ENCODE data around the gene NEUROD1.

NEUROD1 gene

DNA sequence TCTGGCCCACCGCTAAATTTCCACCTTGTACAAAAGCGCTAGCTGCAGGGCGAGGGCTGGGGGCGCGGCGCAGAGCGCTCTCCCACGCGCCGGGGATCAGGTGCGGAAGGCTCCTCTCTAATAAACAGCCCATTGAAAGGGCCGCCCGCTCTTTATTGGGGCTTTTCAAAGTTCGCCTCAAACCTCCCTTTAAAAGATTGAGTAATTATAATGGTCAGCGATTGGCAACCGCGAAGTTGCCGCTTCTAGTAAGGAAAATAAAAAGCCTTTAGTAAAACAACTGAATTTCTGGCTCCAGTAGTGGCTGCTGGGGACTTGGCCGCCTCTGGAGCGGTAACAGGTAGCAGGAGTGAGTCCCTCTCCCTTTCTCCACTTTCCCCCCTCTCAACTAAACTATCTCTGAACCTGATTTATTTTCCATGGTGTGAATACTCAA, 755 bp downstream of the NEUROD1 start:
- DNase-seq: no peak

DNA sequence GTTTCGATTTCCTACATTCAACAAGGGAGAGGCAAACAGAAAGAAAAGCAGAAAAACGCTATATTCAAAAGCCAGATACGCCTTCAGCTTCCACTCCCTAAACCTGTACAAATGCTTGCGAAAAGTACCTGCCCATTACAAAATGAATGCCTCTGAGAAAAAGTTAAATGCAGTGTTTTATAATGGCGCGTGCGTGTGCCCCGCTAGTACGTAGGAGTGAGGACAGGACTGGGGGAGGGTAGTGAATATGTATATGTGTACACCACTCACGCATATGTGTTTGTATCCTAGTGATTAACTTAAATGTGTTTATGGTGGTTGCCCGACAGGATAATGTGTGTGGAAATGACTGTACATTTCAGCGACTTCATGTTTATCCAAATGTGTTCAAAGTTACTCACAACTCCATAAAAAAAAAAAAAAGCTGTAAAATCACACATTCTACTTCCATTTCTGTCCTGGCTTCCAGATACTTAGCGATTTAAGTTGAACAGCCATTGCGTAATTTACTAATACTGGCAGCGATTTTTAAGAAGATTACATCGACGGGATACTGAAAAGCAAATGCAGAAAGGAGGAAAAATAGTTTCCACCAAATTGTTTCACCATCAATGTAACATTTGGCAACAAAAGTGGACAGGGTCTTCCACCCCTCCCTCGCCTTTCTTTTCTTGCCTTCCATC, 1.3 kb downstream of the NEUROD1 start:
- no peak for DNase-seq

DNA sequence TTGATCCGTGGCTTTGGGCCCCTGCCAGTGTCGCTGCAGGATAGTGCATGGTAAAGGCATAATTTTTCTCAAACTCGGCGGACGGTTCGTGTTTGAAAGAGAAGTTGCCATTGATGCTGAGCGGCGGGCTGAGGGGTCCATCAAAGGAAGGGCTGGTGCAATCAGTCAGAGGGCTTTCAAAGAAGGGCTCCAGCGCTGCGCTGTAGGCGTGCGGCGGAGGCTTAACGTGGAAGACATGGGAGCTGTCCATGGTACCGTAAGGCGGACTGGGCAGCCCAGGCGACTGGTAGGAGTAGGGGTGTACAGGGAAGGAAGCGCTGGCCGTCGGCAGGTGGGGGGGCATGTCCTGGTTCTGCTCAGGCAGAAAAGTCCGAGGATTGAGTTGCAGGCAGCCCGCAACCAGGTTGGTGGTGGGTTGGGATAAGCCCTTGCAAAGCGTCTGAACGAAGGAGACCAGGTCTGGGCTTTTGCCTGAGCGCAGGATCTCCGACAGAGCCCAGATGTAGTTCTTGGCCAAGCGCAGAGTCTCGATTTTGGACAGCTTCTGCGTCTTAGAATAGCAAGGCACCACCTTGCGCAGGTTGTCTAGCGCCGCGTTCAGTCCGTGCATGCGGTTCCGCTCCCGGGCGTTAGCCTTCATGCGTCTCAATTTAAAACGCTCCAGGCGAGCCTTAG, 2.3 kb downstream of the NEUROD1 start:
- peak; percentile 48 for DNase-seq

DNA sequence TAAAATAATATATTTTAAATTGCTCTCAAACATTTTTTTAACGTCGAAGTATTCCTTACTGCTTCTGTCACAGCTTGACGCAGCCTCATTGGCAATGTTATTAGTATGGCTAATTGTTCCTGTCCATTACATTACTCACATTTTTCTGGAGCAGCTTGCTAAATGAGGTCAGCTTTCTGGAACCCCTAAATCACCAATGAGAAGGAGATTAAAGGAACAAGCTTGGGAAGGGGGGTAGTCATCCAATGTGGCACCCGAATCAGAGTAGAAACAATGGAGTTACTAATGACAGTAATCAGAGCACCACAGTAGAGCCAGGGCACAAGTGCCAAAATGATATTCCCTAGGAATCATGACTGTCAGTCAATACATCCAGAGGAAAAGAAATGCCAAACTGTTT, 5.1 kb downstream of the NEUROD1 start:
- DNase-seq: no peak

DNA sequence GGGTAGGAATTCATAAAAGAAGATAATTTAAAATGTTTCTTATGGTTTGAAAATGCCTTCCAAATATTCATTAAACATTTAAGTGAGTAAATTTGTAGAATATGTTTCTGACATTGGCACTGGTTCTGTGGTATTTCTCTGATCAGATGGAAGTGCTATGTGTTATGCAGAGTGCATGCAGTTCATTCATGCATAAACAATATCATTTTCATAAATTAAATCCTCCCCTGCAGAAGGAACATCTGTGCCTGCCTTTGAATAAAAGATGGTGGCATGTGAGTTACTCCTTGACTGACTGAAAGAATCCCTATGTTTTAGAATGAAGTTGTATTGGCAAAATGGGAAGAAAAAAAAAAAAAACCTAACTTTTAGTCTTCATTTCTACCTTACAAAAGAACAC, 5.9 kb downstream of the NEUROD1 start:
- DNase-seq: no peak

DNA sequence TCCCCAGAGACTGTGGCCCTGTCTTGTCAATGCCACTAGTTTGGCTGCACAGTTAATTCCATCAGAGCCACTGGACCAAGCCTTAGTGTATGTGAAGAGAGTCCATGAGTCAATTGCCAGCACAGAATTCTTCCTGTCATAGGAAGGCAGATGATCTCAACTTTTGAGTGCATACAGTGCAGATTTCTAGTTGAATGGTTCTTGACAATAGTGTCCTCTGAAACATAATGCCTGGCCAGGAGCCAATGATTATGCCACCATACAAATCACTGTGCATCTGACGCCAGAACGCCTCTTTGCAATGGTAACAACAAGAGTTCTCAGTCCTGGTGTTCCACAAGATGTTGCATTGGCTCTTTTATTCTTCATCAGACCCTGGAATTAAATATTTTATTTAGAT, 7.1 kb downstream of the NEUROD1 start:
- DNase-seq: no peak

DNA sequence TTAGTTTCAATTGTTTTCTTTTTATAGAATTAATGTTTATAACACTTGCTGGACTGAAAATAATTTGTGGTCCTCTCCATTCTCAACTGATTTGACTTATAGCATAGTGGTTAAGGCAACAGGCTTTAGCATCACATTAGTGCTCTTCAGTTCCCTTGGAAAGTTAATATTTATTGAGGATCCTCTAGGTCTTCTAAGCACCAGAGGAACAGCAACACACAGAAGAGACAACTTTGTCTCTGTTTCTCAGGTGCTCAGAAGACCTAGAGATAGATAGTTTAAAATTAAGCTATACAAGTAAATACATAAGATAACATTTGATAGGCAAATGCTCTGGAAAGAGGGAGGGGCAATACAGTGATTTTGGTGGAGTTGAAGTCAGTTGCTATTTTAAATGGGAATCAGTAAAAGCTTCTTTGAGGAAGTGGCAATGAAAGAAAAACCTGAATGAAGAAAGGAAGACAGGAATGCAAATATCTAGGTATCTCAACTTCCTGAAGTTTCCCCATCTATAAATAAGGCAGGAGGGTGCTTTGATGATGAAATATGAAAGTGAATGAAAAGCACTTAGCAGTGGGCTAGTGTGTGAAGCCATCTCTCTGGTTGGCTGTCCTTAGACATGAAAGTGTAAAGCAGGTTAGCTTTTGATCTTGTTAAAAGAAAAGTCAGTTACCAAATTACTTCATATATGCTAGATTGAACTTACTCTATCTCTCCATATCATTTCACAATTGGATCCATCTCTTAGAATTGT, 7.9 kb downstream of the NEUROD1 start:
- DNase-seq: no peak

DNA sequence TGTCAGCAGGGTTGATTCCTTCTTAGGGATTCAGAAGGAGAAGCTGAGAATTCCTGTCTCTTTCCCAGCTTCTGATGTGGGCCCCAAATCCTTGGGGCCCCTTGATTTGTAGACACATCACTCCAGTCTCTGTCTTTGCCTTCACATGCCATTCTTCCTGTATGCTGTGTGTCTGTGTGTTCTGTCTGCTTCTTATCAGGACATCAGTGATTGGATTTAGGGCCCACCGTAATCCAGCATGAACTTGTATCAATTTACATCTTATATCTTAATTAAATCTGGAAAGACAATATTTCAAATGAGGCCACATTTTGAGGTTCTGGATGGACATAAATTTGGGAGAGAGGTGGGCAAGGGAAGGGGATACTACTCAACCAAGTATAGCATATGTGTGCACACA, 9.7 kb downstream of the NEUROD1 start:
- no peak for DNase-seq

DNA sequence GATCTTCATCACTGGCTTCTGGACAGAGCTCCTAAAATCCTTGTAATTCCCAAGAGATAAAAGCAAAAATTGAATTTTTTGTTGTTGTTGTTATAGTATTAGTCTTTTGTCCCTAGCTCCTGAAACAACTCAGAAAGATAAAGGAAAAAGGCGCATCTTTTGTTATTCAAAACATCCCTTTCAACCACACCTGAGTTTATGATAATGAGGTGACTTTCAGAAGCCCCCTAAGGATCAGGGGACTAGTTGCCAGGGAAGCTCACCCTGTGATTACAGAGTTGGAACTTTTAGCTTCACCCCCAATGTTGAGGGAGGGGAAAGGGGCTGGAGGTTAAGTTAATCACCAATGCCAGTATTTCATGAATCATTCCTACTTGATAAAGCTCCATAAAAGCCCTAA, 13.1 kb downstream of the NEUROD1 start:
- no peak for DNase-seq

DNA sequence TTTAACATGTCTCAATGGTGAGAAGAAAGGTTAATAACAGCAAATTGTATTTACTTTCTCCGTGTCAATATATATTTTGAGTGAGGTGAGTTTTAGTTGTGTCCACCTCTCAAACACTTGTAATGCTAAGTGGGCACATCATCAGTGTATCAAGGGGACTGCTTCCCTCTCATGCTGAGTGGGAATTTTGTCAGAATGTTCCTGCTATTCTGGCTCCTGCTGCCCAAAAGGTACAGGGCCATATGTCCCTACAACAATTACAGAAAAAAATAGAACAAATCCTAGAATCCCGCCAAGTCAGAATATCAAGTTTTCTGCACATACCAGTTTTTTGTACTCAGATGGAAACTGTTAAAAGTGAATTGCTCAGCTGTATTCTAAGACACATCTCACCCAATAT, 18.0 kb downstream of the NEUROD1 start:
- DNase-seq: no peak

DNA sequence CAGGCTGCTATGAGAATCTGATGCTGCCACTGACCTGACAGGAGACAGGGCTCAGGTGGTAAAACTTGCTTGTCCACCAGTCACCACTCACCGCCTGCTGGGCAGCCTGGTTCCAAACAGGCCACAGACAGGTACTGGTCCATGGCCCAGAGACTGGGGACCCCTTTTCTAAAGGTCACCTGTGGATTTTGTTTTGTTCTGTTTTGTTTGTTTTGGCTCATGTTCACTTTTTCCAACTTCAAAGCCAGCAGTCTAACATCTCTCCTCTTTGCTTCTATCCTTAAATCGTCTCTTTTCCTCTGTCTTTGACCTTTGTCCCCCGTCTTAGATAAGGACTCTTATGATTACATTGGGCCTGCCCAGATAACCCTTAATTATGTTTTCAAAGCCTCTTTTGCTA, 20.1 kb downstream of the NEUROD1 start:
- no peak for DNase-seq

DNA sequence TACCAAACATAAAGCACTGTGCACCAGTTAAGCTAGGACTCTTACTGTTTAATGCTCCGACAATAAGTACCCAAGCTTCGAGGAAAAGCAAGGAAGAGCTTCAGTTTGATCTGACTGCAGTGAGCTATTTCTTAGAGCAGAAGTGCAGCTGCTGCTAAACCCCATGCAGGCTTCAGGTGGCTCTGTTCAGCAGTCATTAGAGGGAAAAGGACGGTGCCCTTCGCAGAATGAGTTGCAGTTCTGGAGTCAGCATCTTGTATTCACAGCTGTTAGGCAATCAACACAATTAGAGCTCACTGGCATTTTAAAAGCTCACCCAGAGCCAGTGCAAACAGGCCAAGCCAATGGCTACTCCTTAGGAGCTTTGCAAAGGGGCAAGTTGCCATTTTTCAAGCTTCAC, 21.9 kb downstream of the NEUROD1 start:
- no peak for DNase-seq

DNA sequence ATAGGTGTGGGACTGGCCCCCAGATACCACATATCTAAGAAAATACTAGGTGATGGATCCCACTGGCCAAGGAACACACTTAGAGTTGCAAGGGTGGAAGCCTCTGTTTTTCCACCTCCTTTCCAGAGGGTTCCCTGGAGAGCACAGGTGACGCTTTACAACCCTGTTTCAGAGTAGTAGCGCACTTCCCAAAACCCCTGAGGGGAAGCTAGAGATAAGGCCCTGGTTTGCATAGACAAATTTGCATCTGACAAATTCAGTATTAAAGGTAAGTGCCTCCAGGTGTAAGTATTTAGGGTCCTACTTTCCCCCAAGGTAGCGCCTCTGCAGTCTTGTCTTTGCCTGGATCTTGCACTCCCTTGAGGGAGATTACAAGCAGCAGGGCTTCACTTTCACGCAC, 22.9 kb downstream of the NEUROD1 start:
- no peak for DNase-seq

DNA sequence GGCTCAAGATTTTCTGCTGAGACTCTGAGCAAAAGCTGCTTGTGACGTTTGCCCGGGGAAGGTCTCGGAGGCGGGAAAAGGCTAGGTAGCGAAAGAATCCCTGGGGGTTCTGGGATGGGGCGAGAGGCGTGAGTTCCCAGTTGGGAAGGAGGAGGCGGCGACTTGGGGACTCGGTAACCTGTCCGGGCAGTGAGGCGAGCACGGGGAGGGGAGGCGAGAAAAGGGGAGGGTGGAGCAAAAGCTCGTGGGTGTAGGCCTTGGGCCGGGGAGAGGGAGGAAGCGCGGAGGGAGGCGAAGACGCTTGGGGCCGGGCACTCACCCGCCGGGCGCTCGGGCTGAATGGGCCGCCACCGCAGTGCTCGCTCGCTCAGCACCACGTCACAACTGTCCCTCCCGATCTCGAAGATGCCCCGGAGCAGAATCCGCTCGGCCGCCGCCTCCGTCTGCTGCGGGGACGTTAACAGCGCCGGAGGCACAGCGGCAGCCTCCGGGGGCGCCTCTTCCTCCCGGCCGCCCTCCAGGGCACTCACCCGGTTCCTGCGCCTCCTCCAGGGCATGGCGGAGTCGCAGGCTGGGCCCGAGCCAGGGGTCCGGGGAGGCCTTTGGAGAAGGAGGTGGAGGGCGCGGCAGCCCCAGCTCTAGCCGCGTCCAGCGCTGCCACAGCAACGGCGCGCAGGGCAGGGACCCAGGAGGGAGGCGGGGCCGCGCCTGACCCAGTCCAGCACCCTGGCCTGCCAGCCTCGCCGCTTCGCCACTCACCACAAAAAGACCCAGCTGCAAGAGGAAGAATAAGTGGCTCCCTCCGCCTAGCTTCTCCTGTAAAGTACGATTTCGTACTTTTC, 23.6 kb downstream of the NEUROD1 start, which contains the start of gene CERKL:
Gene CERKL, minus strand, starts transcription at position 656 of the 842 bp plus-strand sequence. Its CDS starts 99 bp downstream, at position 557.
- DNase-seq: peak; percentile 15

DNA sequence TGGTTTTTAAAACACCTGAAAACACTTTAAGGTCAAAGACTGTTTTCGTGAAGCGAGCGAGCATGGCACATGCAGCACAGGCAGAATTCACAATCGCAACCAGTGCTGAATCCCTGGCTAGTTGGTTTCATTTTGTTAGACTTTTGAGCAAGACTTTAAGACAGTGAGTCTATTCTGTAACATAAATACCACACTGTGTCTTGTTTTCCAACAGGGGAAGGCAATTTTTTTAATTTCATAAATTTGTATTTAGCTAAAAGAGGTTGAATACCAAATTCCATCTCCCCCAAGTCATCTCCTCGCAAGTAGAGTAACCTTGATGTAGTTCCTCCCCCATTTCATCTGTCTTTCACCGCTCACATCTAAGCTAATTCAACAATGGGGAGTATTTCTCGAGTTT, 24.8 kb downstream of the NEUROD1 start:
- no peak for DNase-seq

DNA sequence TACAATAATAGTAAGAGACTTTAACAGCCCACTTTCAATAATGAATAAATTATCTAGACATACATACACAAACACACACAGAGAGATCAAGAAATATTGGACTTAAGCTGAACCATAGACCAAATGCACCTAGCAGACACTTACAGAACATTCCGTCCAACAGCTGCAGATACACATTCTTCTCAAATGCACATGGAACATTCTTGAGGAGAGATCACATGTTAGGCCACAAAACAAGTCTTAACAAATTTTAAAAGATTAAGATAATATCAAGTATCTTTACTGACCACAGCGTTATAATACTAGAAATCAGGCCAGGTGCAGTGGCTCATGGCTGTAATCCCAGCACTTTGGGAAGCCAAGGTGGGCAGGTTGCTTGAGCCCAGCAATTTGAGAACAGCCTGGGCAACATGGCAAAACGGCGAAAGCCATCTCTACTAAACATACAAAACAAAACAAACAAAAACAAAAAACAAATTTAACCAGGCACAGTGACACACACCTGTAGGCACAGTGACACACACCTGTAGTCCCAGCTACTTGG, 30.8 kb downstream of the NEUROD1 start:
- DNase-seq: no peak

DNA sequence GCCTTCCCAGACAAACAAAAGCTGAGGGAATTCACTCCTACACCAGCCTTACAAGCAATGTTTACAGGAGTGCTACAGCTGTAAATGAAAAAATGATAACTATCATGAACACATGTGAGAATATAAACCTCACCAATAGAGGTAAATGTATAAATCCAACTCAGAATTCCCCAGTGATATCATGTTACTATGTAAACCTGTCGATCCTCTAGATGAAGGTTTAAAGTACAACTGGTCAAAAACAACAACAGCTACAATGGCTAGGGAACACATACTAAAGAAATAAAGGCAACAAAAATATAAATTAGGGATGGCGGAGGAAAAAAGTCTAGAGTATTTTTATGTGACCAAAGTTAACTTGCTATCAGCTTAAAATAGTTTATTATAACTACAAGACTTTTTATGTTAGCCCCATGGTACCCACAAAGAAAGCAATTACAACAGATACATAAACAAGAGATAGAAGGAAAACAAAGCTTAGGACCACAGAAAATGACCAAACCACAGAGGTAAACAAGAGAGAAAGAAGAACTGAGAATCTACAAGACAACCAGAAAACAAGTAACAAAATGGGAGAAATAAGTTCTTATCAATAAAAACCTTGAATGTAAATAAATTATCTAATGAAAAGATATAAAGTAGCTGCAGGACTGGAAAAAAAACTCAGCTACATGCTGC, 31.7 kb downstream of the NEUROD1 start:
- DNase-seq: no peak

DNA sequence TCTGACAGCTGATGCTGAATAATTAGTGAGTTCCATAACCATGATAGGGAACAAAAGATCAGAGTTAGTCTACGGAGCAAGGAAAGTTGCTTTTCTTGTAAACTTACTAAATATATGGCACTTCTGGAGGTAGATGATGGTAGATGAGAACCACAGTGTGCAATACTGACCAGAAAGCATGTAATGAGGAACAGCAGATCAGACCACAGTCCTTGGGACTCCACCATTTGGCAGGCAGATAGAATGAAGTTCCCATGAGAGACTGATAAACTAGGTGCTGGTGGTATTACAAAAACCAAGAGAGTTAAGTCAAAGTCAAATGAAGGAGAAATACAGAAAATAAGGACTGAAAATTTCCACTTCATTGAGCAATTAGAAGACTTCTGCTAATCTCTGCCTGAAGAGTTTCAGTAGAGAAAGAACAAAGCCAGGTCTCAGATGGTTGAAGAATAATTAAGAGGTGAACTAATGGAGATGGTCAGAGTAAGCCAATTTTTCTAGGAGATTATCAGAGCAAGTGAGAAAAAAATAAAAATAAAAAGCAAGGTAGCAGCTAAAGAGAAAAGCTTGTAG, 33.8 kb downstream of the NEUROD1 start:
- DNase-seq: no peak

DNA sequence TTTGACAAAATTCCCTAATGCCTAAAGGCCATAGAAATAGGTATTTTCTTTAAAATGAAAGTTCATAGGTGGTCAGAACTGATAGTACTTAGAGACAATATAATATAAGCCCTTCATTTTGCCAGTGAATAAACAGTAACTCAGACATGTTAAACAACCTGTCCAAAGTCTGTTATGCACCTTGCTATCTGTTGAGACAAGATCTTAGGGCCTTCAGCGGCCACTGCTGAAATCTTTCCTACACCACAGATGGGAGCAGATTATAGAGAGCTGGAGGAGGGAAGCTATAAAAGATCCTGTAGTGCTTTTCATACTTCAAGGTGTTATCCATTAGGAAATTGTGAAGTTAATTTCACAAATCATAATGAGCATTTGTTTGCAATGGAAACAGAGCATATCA, 37.2 kb downstream of the NEUROD1 start:
- no peak for DNase-seq

DNA sequence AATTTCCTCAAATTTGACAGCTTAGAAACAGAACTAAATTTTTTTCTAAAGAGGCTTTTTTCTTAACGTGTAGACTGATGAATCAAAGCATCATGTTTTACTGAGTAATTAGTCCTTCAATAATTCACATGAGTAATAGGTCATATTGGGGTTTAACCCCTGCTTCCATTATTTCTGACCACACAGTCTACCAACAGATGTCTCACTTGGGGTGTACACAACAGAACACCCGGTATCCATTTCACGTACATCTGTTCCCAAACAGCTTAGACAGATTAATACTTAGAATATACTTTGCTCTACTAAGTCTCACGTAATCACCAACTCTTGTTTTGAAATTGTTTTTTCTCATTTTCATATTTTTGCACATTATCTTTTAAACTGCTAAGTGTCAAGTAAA, 38.2 kb downstream of the NEUROD1 start:
- DNase-seq: no peak

DNA sequence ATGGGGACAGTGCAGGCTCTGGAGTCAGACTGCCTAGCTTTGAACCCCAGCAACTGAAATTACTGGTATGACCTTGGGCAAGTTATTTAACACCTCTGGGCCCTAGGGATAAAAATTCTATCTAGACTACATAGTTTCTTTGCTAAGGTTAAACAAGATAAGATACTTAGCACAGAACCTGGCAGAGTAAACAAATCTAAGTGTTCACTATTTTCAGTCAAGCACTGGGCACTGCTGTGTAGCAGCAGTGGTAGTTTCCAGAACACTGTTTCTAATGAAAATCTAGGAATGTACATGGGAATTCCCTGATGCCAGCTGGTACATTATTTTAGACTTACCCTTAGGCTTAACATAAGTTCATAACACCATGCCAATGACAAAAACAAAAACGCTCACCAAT, 40.6 kb downstream of the NEUROD1 start:
- DNase-seq: no peak

All from activated CD8-positive, alpha-beta memory T cell treated with anti-CD3 and anti-CD28 coated beads, Interleukin-2, amount 50 U/mL, for 4 hours (primary cell).